A549 (cell line): ENCODE measurements around the gene BCORL1. TPM values are rescaled to one million over a fixed set of nuclear protein-coding genes. Genes with fewer than 3 reads are reported as not detected.

Experiments
- ATAC-seq, 2 experiments: fragments of 200-7000 bp in 1 of 2; fragments of >200 bp in 1 of 2; cut with Nextera tagmentation in 1 of 2; cut with Tn5 transposase in 1 of 2; 3 replicates each; pipeline versions ENCODE4 v1.8.0 to v1.9.1; 2018 to 2020; ENCODE audit warnings: mild to moderate bottlenecking in 1 of 2, moderate library complexity in 1 of 2
- CTCF ChIA-PET: fragments of 300-600 bp; sonication (Branson Sonifier 250); formaldehyde crosslinking; extraction: SDS; loops from one replicate; lab custom pipeline; 2021; ENCODE audit warnings: antibody characterized with exemption, inconsistent platforms; lab: Yijun Ruan, JAX
- POLR2A ChIA-PET: fragments of 350-600 bp; formaldehyde crosslinking; extraction: SDS; loops from one replicate; lab custom pipeline; 2021; ENCODE audit warnings: antibody characterized with exemption, inconsistent platforms; lab: Yijun Ruan, JAX
- DNase-seq, 2 experiments: peaks; one replicate each; pipeline versions ENCODE4 v3.0.0 to v3.0.0-alpha.2; 2011 to 2016; ENCODE audit warnings: low read depth in 1 of 2, low spot score in 1 of 2
- FAIRE-seq: peaks from 2 replicates; lab custom pipeline; 2011; peaks lifted over from hg19 to GRCh38; lab: Jason Lieb, UNC
- H3K27ac ChIP-seq, 2 experiments: fragments of >200 bp; sonication (Bioruptor Twin); formaldehyde crosslinking; 3 replicates each; pipeline ENCODE4 v1.5.1; 2016 to 2017
- H3K4me1 ChIP-seq: fragments of >200 bp; sonication (Bioruptor Twin); formaldehyde crosslinking; 3 replicates; pipeline ENCODE4 v1.6.1; 2016
- H3K4me2 ChIP-seq: fragments of >200 bp; sonication (Bioruptor Twin); formaldehyde crosslinking; 3 replicates; pipeline ENCODE4 v1.6.1; 2016
- H3K4me3 ChIP-seq: fragments of >200 bp; sonication (Bioruptor Twin); formaldehyde crosslinking; 3 replicates; pipeline ENCODE4 v1.5.1; 2016
- H3K9me3 ChIP-seq: fragments of >200 bp; sonication (Bioruptor Twin); formaldehyde crosslinking; 3 replicates; pipeline ENCODE4 v1.6.1; 2016
- EHF ChIP-seq: fragments of 250-450 bp; sonication (Bioruptor Pico); IDR thresholded peaks from 2 replicates; pipeline ENCODE4 v1.5.0; 2020; ENCODE audit warnings: mild to moderate bottlenecking
- EP300 ChIP-seq, 2 experiments: fragments of >200 bp; sonication (Bioruptor Twin); formaldehyde crosslinking; IDR thresholded peaks; 2 replicates in 1 of 2; 3 replicates in 1 of 2; pipeline ENCODE4 v1.6.1; 2016 to 2017
- ESRRA ChIP-seq: fragments of 150-350 bp; IDR thresholded peaks from 2 replicates; pipeline ENCODE4 v1.6.1; 2014; ENCODE audit warnings: mild to moderate bottlenecking, low read length, borderline replicate concordance
- GATA3 ChIP-seq: IDR thresholded peaks from 2 replicates; pipeline ENCODE4 v1.6.1; 2012; ENCODE audit warnings: borderline replicate concordance
- HDAC2 ChIP-seq: fragments of 200-600 bp; sonication (generic); IDR thresholded peaks from 2 replicates; pipeline ENCODE4 v1.6.1; 2016
- HOXB13 ChIP-seq: fragments of 250-450 bp; sonication (Bioruptor Pico); IDR thresholded peaks from 2 replicates; pipeline ENCODE4 v1.5.0; 2020; ENCODE audit warnings: low read depth, mild to moderate bottlenecking, moderate library complexity
- HOXB5 ChIP-seq: fragments of 250-450 bp; sonication (Bioruptor Pico); IDR thresholded peaks from 2 replicates; pipeline ENCODE4 v1.5.0; 2020; ENCODE audit warnings: mild to moderate bottlenecking, moderate library complexity
- JUNB ChIP-seq: fragments of >200 bp; sonication (Bioruptor Twin); formaldehyde crosslinking; IDR thresholded peaks from 2 replicates; pipeline ENCODE4 v1.6.1; 2016
- MAFK ChIP-seq: fragments of 450-650 bp; IDR thresholded peaks from 2 replicates; pipeline ENCODE4 v1.6.1; 2014; ENCODE audit not compliant: partially characterized antibody
- MAZ ChIP-seq: fragments of 150-350 bp; IDR thresholded peaks from 2 replicates; pipeline ENCODE4 v1.6.1; 2014; ENCODE audit warnings: antibody characterized with exemption, low read depth, low read length, borderline replicate concordance
- MYC ChIP-seq: IDR thresholded peaks from 2 replicates; pipeline ENCODE4 v1.6.1; 2012; ENCODE audit warnings: mild to moderate bottlenecking, inconsistent platforms, low read length, improper control_type of control experiment, borderline replicate concordance
- NPAS2 ChIP-seq: fragments of 250-450 bp; sonication (Bioruptor Pico); IDR thresholded peaks from 2 replicates; pipeline ENCODE4 v1.8.0; 2022; ENCODE audit warnings: mild to moderate bottlenecking, moderate library complexity, borderline replicate concordance
- PHF8 ChIP-seq: fragments of 200-600 bp; sonication (generic); IDR thresholded peaks from 2 replicates; pipeline ENCODE4 v1.6.1; 2016; ENCODE audit warnings: low read depth, mild to moderate bottlenecking, antibody characterized with exemption, moderate library complexity, borderline replicate concordance
- ZSCAN20 ChIP-seq: fragments of 250-450 bp; sonication (Bioruptor Pico); IDR thresholded peaks from 2 replicates; pipeline ENCODE4 v1.8.0; 2022; ENCODE audit warnings: mild to moderate bottlenecking, moderate library complexity
- WGBS: methylation state at CpG from one replicate; pipeline ENCODE4 v1.1.6; 2017; ENCODE audit errors: missing lambda C conversion rate; 5-methylcytosine and 5-hydroxymethylcytosine counted together
- polyA plus RNA-seq, 4 experiments: library from polyadenylated mRNA; depleted of rRNA in 3 of 4; stranded (reverse); fragments of >200 nt; fragmentation: RNase III in 1 of 4; extraction: RNeasy Plus Mini Kit Qiagen cat#74134 plus additional on column Dnase treatment in 1 of 4; gene quantifications; 2 replicates in 3 of 4; 3 replicates in 1 of 4; pipeline ENCODE4 v1.2.3, GENCODE V29; 2011 to 2017
- TF ChIP-seq, protein P1 (sequence below): fragments of >200 bp; sonication (Bioruptor Twin); formaldehyde crosslinking; IDR thresholded peaks from 3 replicates; pipeline ENCODE4 v1.6.1; 2016
- TF ChIP-seq, protein P2 (sequence below): IDR thresholded peaks from 2 replicates; pipeline ENCODE4 v1.6.1; 2012
- TF ChIP-seq, protein P3 (sequence below): IDR thresholded peaks from 2 replicates; pipeline ENCODE4 v1.6.1; 2012; ENCODE audit warnings: low read depth, borderline replicate concordance

The BCORL1 gene
- polyA plus RNA-seq, 2 of the 4 experiments (the other 2 are of a cell fraction): 1.4 to 6.1 TPM

DNA sequence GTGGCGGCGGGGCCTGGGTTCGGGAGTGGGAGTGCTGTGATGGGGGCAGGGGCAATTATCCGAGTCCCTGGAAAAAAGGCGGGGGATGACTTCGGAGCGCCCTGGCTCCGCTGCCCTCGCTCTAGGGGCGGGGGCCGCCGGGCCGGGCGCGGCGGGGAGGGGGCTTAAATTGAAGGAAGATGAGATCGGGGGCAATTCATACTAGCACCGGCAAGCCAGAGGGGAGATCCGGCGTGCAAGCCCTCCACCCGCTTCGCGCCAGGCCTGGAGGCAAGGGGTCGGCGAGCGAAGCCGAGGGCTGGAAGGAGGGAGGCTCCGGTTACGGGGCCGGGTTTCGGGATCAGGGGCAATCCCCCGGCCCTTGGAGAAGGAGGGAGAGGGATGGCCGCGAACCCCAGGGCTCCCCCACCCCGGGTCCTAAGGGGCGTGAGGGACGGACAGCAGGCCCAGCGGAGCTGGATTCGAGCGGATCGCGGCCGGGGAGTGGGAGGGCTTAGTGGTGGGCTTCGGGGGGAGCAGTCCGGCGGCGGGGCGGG lies 1.2 kb downstream of the BCORL1 start:
- Histone ChIP-seq H3K4me1 (no peaks in the 10 kb centered on the region), H3K4me3 (no peak overlapping the region), H3K27ac (no peak overlapping the region; a peak in 1 of 6 replicates), H3K4me2 (no peak overlapping the region), H3K9me3 (no peaks in the 10 kb centered on the region)
- ATAC-seq: no peak
- no peak for FAIRE-seq
- DNase-seq: peak in 1 of 2 experiments; percentile 45
- TF ChIP-seq EHF (CRISPR knock-in tag): no peak
- no peak for TF ChIP-seq JUNB
- no peak for TF ChIP-seq MYC
- no peak for TF ChIP-seq ZSCAN20 (CRISPR knock-in tag)
- no peak for TF ChIP-seq MAFK
- TF ChIP-seq, protein P1, sequence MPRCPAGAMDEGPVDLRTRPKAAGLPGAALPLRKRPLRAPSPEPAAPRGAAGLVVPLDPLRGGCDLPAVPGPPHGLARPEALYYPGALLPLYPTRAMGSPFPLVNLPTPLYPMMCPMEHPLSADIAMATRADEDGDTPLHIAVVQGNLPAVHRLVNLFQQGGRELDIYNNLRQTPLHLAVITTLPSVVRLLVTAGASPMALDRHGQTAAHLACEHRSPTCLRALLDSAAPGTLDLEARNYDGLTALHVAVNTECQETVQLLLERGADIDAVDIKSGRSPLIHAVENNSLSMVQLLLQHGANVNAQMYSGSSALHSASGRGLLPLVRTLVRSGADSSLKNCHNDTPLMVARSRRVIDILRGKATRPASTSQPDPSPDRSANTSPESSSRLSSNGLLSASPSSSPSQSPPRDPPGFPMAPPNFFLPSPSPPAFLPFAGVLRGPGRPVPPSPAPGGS: no peak
- no peak for TF ChIP-seq HDAC2
- TF ChIP-seq EP300 (IDR thresholded peaks at IDR 0.05): no peak
- TF ChIP-seq HOXB13 (CRISPR knock-in tag): no peak
- 1% methylated on average over 16 of the region's 48 CpGs for WGBS
- ChIA-PET CTCF (interaction anchor here (0.7 to 0.8 kb wide), 2 partner anchors 11 to 57 kb away, joined by 3 read pairs; no protein-coding TSS in a partner anchor), POLR2A (interaction anchor here (1.8 kb wide), 1 partner anchor 52 kb away, joined by 14 read pairs; no protein-coding TSS in a partner anchor)

DNA sequence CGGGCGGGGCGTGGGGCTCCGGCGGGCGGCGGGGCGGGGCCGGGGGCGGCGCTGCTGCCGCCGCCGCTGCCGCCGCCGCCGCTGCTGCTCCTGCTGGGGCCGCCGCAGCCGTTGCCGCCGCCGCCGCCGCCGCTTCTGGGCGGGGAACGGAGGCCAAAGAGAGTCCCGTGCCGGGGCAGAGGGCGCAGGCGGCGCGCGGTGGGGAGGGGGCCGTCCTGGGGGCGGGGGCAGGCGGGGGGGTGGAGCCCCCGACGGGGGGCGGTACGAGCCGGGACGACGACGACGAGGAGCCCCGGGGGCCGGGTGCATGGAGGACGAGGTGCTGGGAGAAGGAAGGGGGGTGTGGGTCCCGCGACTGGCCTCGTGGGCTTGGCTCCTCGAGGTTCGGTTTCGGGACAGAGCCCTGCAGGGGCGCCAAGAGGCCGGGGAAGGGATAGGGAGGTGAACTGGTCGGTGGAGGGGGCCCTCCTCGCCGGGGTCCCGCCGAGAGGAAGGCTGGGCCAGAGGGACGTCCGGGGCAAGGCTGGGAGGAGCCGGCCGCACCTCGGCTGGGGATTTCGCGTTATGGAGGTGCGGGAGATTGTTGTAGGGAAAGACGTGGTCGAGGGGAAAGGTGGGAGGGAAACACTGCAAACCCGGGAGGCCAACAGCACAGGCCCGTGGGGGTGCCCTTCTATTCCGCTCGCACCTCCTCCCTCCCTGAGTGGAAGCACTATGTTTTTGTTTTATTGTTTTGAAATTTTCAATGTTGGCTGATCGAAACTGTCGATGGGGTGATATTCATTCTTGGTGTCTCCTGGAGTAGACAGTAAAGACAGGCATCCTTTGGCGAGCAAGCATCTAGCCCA lies 1.9 kb downstream of the BCORL1 start:
- CTCF ChIA-PET: no interaction called here
- FAIRE-seq (no peak), ATAC-seq (peak in 1 of 2 experiments; percentile 2; a peak in 3 of 6 replicates), DNase-seq (peak; percentile 23 to 71)
- 22% methylated on average over 22 of the region's 81 CpGs for WGBS
- Histone ChIP-seq H3K4me3 (no peak overlapping the region), H3K4me2 (no peak overlapping the region; the same call in 2 of the 3 replicates), H3K9me3 (no peaks in the 10 kb centered on the region), H3K27ac (peak overlapping the region in 1 of 2 experiments; percentile 68; a peak in 2 of 6 replicates), H3K4me1 (no peaks in the 10 kb centered on the region)
- POLR2A ChIA-PET: no interaction called here
- TF ChIP-seq HOXB5 (CRISPR knock-in tag): no peak
- TF ChIP-seq, protein P2, sequence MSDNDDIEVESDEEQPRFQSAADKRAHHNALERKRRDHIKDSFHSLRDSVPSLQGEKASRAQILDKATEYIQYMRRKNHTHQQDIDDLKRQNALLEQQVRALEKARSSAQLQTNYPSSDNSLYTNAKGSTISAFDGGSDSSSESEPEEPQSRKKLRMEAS: peak; percentile 49; the same call in 1 of the 2 replicates

DNA sequence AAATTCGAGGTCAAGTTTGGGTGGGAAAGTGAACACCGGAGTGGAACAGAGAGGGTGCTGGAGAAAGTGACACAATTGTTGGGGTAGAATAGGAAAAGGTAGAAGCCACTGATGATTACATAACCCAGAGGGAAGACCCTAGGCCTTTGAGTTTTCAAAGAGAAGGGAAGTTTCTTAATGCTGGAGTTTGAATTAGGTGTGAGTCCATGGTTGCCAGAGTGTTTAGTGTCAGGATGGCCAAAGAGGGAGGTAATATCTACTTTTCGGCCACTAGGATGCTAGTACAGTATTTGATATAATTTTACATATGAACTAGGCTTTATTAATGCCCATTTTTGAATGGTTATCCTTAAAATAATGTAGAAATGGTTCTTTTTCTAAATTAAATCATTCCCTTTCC lies 5.4 kb downstream of the BCORL1 start:
- H3K4me2 ChIP-seq: no peak overlapping the region
- H3K4me3 ChIP-seq: no peak overlapping the region
- no peaks in the 10 kb centered on the region for H3K9me3 ChIP-seq
- no peak overlapping the region for H3K27ac ChIP-seq
- POLR2A ChIA-PET: interaction anchor here (0.6 kb wide), 1 partner anchor 82 kb away, joined by 9 read pairs; the partner anchor contains the start of gene UTP14A
- no peaks in the 10 kb centered on the region for H3K4me1 ChIP-seq
- FAIRE-seq: no peak
- TF ChIP-seq MAZ: no peak
- TF ChIP-seq EP300 (IDR thresholded peaks at IDR 0.05): no peak
- TF ChIP-seq GATA3: no peak
- TF ChIP-seq HOXB5 (CRISPR knock-in tag): no peak
- TF ChIP-seq, protein P3, sequence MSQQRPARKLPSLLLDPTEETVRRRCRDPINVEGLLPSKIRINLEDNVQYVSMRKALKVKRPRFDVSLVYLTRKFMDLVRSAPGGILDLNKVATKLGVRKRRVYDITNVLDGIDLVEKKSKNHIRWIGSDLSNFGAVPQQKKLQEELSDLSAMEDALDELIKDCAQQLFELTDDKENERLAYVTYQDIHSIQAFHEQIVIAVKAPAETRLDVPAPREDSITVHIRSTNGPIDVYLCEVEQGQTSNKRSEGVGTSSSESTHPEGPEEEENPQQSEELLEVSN: no peak
- no peak for TF ChIP-seq NPAS2 (CRISPR knock-in tag)
- no peak for DNase-seq
- ATAC-seq: no peak
- CTCF ChIA-PET: no interaction called here
- 88% methylated on average over 3 of the region's 3 CpGs for WGBS

DNA sequence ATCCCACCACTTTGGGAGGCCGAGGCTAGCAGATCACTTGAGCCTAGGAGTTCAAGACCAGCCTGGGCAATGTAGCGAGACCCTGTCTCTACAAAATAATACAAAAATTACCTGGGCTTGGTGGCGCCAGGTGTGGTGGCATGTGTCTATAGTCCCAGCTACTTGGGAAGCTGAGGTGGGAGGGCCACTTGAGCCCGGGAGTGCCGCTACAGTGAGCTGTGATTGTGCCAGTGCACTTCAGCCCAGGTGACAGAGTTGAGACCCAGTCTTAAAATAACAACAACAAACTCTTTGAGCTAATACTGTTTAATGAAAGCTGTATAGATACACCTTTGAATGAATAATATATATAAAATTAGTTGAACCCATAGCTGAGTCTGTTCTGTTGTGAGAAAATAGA lies 9.7 kb downstream of the BCORL1 start:
- FAIRE-seq (no peak), DNase-seq (no peak), ATAC-seq (no peak)
- TF ChIP-seq ESRRA: no peak
- TF ChIP-seq PHF8: no peak
- POLR2A ChIA-PET: no interaction called here
- Histone ChIP-seq H3K27ac (no peak overlapping the region), H3K9me3 (no peaks in the 10 kb centered on the region), H3K4me2 (no peak overlapping the region), H3K4me1 (peaks cover 12% of the 10 kb centered on the region; the same call in 2 of the 3 replicates), H3K4me3 (no peak overlapping the region)
- 100% methylated on average over 5 of the region's 5 CpGs for WGBS
- CTCF ChIA-PET: interaction anchor here (1.1 kb wide), 1 partner anchor 69 kb away, joined by 4 read pairs; no protein-coding TSS in a partner anchor
